Right ventricle myocardium inferior (tissue), 1 donor: ENCODE results near the gene DYNC1I1. TPM values are rescaled to one million over a fixed set of nuclear protein-coding genes. Genes with fewer than 3 reads are reported as not detected.
A peak's percentile ranks its signal among the peaks of the same experiment; 100 is the strongest.

Experiments
- ATAC-seq: fragments of 200-7000 bp; cut with Tn5 transposase; one replicate; pipeline ENCODE4 v1.9.1; 2020; ENCODE audit warnings: mild to moderate bottlenecking, moderate library complexity
- DNase-seq: peaks from one replicate; pipeline ENCODE4 v3.0.0; 2021; ENCODE audit errors: missing footprints
- intact Hi-C: fragments of 100-400 bp; cut with DNase I; formaldehyde crosslinking; loops from one replicate; pipeline ENCODE4 v1.11.0; 2022
- total RNA-seq: library from RNA; stranded (reverse); fragmentation: NEBNext Ultra II Directional; extraction: Animal tissue kit (Norgen Biotek cat#: 25700); gene quantifications from one replicate; pipeline ENCODE4 v1.2.1, GENCODE V29; 2021
- donor health status: DM: no; HTN: yes; CAD: no; lungs with severe emphysema.

The DYNC1I1 gene
- total RNA-seq, 1 donor from 2014 or later, result 30.7 TPM

GRCh38 chr7:96028729-96029128 is 256.4 kb downstream of the DYNC1I1 start:
- intact Hi-C loops, result no loop called here
- DNase-seq (no peak), ATAC-seq (no peak)

- intact Hi-C loops, result no loop called here
- DNase-seq (no peak), ATAC-seq (no peak)
Observed at GRCh38 chr7:96033009-96033598, 260.8 kb downstream of the DYNC1I1 start.

GRCh38 chr7:96034940-96035727 is 262.8 kb downstream of the DYNC1I1 start:
- ATAC-seq (no peak), DNase-seq (no peak)
- intact Hi-C loops, result no loop called here

- ATAC-seq (no peak), DNase-seq (no peak)
- intact Hi-C loops, result no loop called here
Observed at GRCh38 chr7:96040250-96040772, 268.0 kb downstream of the DYNC1I1 start.

GRCh38 chr7:96041171-96041570 is 268.8 kb downstream of the DYNC1I1 start:
- no peak for DNase-seq
- no peak for ATAC-seq
- intact Hi-C loops, result no loop called here

- intact Hi-C loops, result no loop called here
- DNase-seq, result no peak
- ATAC-seq, result no peak
Observed at GRCh38 chr7:96045181-96045580, 272.8 kb downstream of the DYNC1I1 start.

- DNase-seq (no peak), ATAC-seq (no peak)
- intact Hi-C loops, result no loop called here
Observed at GRCh38 chr7:96045919-96046318, 273.6 kb downstream of the DYNC1I1 start.

- DNase-seq (no peak), ATAC-seq (no peak)
- intact Hi-C loops, result no loop called here
Observed at GRCh38 chr7:96052289-96052688, 279.9 kb downstream of the DYNC1I1 start.

GRCh38 chr7:96052860-96053470 is 280.6 kb downstream of the DYNC1I1 start:
- DNase-seq, result no peak
- intact Hi-C loops, result no loop called here
- no peak for ATAC-seq

GRCh38 chr7:96055717-96056116 is 283.4 kb downstream of the DYNC1I1 start:
- ATAC-seq, result no peak
- intact Hi-C loops, result no loop called here
- DNase-seq, result no peak

- ATAC-seq (no peak), DNase-seq (no peak)
- intact Hi-C loops, result no loop called here
Observed at GRCh38 chr7:96059075-96059474, 286.7 kb downstream of the DYNC1I1 start.

GRCh38 chr7:96061009-96061408 is 288.7 kb downstream of the DYNC1I1 start:
- intact Hi-C loops, result no loop called here
- ATAC-seq (no peak), DNase-seq (no peak)

GRCh38 chr7:96061844-96062243 is 289.5 kb downstream of the DYNC1I1 start:
- no peak for DNase-seq
- intact Hi-C loops, result no loop called here
- peak; percentile 28 for ATAC-seq

GRCh38 chr7:96067321-96067720 is 295.0 kb downstream of the DYNC1I1 start:
- intact Hi-C loops, result no loop called here
- DNase-seq (no peak), ATAC-seq (no peak)

- intact Hi-C loops, result no loop called here
- DNase-seq (no peak), ATAC-seq (no peak)
Observed at GRCh38 chr7:96069401-96069800, 297.0 kb downstream of the DYNC1I1 start.

- intact Hi-C loops, result loop anchor here (1.0 to 5.0 kb wide), 2 partner anchors 158 to 952 kb away; no protein-coding TSS in a partner anchor
- no peak for DNase-seq
- no peak for ATAC-seq
Observed at GRCh38 chr7:96074871-96075270, 302.5 kb downstream of the DYNC1I1 start.

GRCh38 chr7:96075510-96076349 is 303.4 kb downstream of the DYNC1I1 start:
- DNase-seq, result peak; percentile 73
- intact Hi-C loops, result loop anchor here (1.0 to 5.0 kb wide), 2 partner anchors 158 to 952 kb away; no protein-coding TSS in a partner anchor
- ATAC-seq, result peak; percentile 92

- intact Hi-C loops, result loop anchor here (5.0 kb wide), 1 partner anchor 159 kb away; no protein-coding TSS in a partner anchor
- DNase-seq (no peak), ATAC-seq (no peak)
Observed at GRCh38 chr7:96076350-96076707, 304.0 kb downstream of the DYNC1I1 start.

- no peak for ATAC-seq
- intact Hi-C loops, result no loop called here
Observed at GRCh38 chr7:96080027-96080426, 307.7 kb downstream of the DYNC1I1 start.

More at GRCh38 chr7:96080027-96080426, 307.7 kb downstream of the DYNC1I1 start:
- no peak for DNase-seq
